H1 (cell line): ENCODE data around the gene COPZ2. TPM values are rescaled to one million over a fixed set of nuclear protein-coding genes. Genes with fewer than 3 reads are reported as not detected.

Source experiments
- CTCF ChIA-PET: fragments of 300-600 bp; sonication (Branson Sonifier 250); formaldehyde crosslinking; loops from one replicate; lab custom pipeline; 2021; ENCODE audit not compliant: partially characterized antibody; lab: Charles Lee
- POLR2A ChIA-PET: fragments of 300-600 bp; sonication (Branson Sonifier 250); formaldehyde crosslinking; loops from one replicate; lab custom pipeline; 2021; ENCODE audit warnings: inconsistent platforms; ENCODE audit not compliant: partially characterized antibody; lab: Charles Lee
- DNase-seq, 2 experiments: peaks; one replicate each; pipeline versions ENCODE4 v3.0.0 to v3.0.0-alpha.2; 2010 to 2022; ENCODE audit warnings: low spot score in 2 of 2, low read depth in 1 of 2, mixed read lengths in 1 of 2
- FAIRE-seq: peaks from 2 replicates; lab custom pipeline; 2011; peaks lifted over from hg19 to GRCh38; lab: Jason Lieb, UNC
- H2AFZ ChIP-seq: 2 replicates; pipeline ENCODE4 v1.8.1; 2012; ENCODE audit warnings: low read length, inconsistent platforms
- H2AK5ac ChIP-seq: 2 replicates; pipeline ENCODE4 v1.6.1; 2013; ENCODE audit warnings: low read depth, low read length
- H2BK120ac ChIP-seq: replicated peaks from 2 replicates; pipeline ENCODE3; 2013; ENCODE audit warnings: low read depth, low read length, inconsistent platforms
- H2BK12ac ChIP-seq: 2 replicates; pipeline ENCODE4 v1.6.1; 2013; ENCODE audit warnings: low read depth, low read length
- H2BK15ac ChIP-seq: 2 replicates; pipeline ENCODE4 v1.6.1; 2013; ENCODE audit warnings: low read length
- H2BK20ac ChIP-seq: 2 replicates; pipeline ENCODE4 v1.6.1; 2013; ENCODE audit warnings: low read length
- H2BK5ac ChIP-seq: 2 replicates; pipeline ENCODE4 v1.6.1; 2013; ENCODE audit warnings: low read depth, low read length
- H3K14ac ChIP-seq: 2 replicates; pipeline ENCODE4 v1.6.1; 2013; ENCODE audit warnings: inconsistent platforms; ENCODE audit not compliant: insufficient read length
- H3K18ac ChIP-seq: 2 replicates; pipeline ENCODE4 v1.6.1; 2013; ENCODE audit warnings: low read length; ENCODE audit errors: extremely low read depth
- H3K23ac ChIP-seq: 2 replicates; pipeline ENCODE4 v1.6.1; 2013; ENCODE audit warnings: inconsistent platforms; ENCODE audit not compliant: insufficient read length
- H3K23me2 ChIP-seq: 2 replicates; pipeline ENCODE4 v1.6.1; 2013; ENCODE audit warnings: low read depth, low read length
- H3K27ac ChIP-seq: 2 replicates; pipeline ENCODE4 v1.6.1; 2011; ENCODE audit warnings: low read depth, low read length, inconsistent platforms
- H3K27me3 ChIP-seq, 4 experiments: replicated peaks in 1 of 4; 1 replicate in 1 of 4; 2 replicates in 3 of 4; pipeline versions ENCODE4 v1.6.1 to v1.8.1; 2011 to 2013; ENCODE audit warnings: low read length in 3 of 4, mild to moderate bottlenecking in 3 of 4, inconsistent platforms in 2 of 4, mixed read lengths in 2 of 4, moderate library complexity in 1 of 4; ENCODE audit not compliant: control insufficient read depth in 3 of 4, insufficient read depth in 3 of 4; ENCODE audit errors: extremely low read depth in 1 of 4
- H3K36me3 ChIP-seq, 4 experiments: 2 replicates each; pipeline versions ENCODE4 v1.6.1 to v1.8.1; 2011 to 2013; ENCODE audit warnings: mild to moderate bottlenecking in 4 of 4, low read length in 3 of 4, moderate library complexity in 2 of 4, control low read depth in 1 of 4, inconsistent platforms in 1 of 4; ENCODE audit not compliant: insufficient read depth in 4 of 4, control insufficient read depth in 2 of 4
- H3K4ac ChIP-seq: replicated peaks from 2 replicates; pipeline ENCODE3; 2013; ENCODE audit warnings: low read length, low read depth, mixed read lengths, inconsistent platforms; ENCODE audit not compliant: insufficient read length
- H3K4me1 ChIP-seq, 4 experiments: replicated peaks in 1 of 4; 1 replicate in 1 of 4; 2 replicates in 3 of 4; pipeline versions ENCODE4 v1.6.1 to v1.8.1; 2011 to 2013; ENCODE audit warnings: low read length in 3 of 4, inconsistent platforms in 2 of 4, mixed read lengths in 1 of 4; ENCODE audit not compliant: insufficient read depth in 4 of 4, control insufficient read depth in 3 of 4
- H3K4me2 ChIP-seq, 2 experiments: 2 replicates each; pipeline versions ENCODE4 v1.6.1 to v1.8.1; 2011 to 2013; ENCODE audit warnings: low read depth in 2 of 2, low read length in 2 of 2, control low read depth in 1 of 2, inconsistent platforms in 1 of 2, mild to moderate bottlenecking in 1 of 2; ENCODE audit not compliant: insufficient read depth in 1 of 2
- H3K4me3 ChIP-seq, 4 experiments: fragments of 200-600, 300-600 bp in 1 of 4; sonication (generic), shearing (Covaris generic), sonication (Bioruptor Twin) in 1 of 4; 2 replicates each; pipeline versions ENCODE4 v1.5.1 to v1.8.1; 2011 to 2016; ENCODE audit warnings: low read length in 4 of 4, low read depth in 3 of 4, control low read depth in 2 of 4, inconsistent platforms in 2 of 4, mild to moderate bottlenecking in 2 of 4, mixed read lengths in 1 of 4, moderate library complexity in 1 of 4; ENCODE audit not compliant: insufficient read depth in 2 of 4; ENCODE audit errors: extremely low read depth in 1 of 4
- H3K56ac ChIP-seq: replicated peaks from 2 replicates; pipeline ENCODE3; 2013; ENCODE audit warnings: low read depth, mild to moderate bottlenecking, mixed read lengths, low read length, inconsistent platforms; ENCODE audit not compliant: insufficient read length
- H3K79me1 ChIP-seq: 2 replicates; pipeline ENCODE4 v1.6.1; 2013; ENCODE audit warnings: low read depth, low read length, control low read depth
- H3K79me2 ChIP-seq, 2 experiments: 2 replicates each; pipeline versions ENCODE4 v1.6.1 to v1.8.1; 2012 to 2013; ENCODE audit warnings: low read length in 2 of 2, mild to moderate bottlenecking in 2 of 2, inconsistent platforms in 1 of 2; ENCODE audit not compliant: insufficient read depth in 2 of 2, control insufficient read depth in 1 of 2
- H3K9ac ChIP-seq, 4 experiments: replicated peaks in 1 of 4; 1 replicate in 1 of 4; 2 replicates in 3 of 4; pipeline versions ENCODE4 v1.6.1 to v1.8.1; 2011 to 2013; ENCODE audit warnings: low read depth in 3 of 4, low read length in 3 of 4, control low read depth in 2 of 4, mild to moderate bottlenecking in 2 of 4, moderate library complexity in 2 of 4, inconsistent platforms in 1 of 4; ENCODE audit errors: extremely low read depth in 1 of 4
- H3K9me3 ChIP-seq, 2 experiments: 2 replicates each; pipeline versions ENCODE4 v1.6.1 to v1.8.1; 2012 to 2013; ENCODE audit warnings: mild to moderate bottlenecking in 2 of 2, moderate library complexity in 2 of 2, control low read depth in 1 of 2, inconsistent platforms in 1 of 2, low read depth in 1 of 2, low read length in 1 of 2, mixed read lengths in 1 of 2; ENCODE audit not compliant: insufficient read depth in 2 of 2
- H4K20me1 ChIP-seq, 2 experiments: replicated peaks in 1 of 2; 2 replicates each; pipeline versions ENCODE3 to v1.8.1; 2011 to 2013; ENCODE audit warnings: inconsistent platforms in 2 of 2, low read length in 2 of 2, mild to moderate bottlenecking in 1 of 2; ENCODE audit not compliant: insufficient read depth in 2 of 2, control insufficient read depth in 1 of 2
- H4K5ac ChIP-seq: 2 replicates; pipeline ENCODE4 v1.6.1; 2013; ENCODE audit warnings: low read length, low read depth, mixed read lengths, inconsistent platforms; ENCODE audit not compliant: insufficient read length
- H4K8ac ChIP-seq: 2 replicates; pipeline ENCODE4 v1.8.0; 2013; ENCODE audit warnings: mild to moderate bottlenecking, moderate library complexity, low read length, inconsistent platforms; ENCODE audit not compliant: insufficient read depth; ENCODE audit errors: extremely low read depth
- H4K91ac ChIP-seq: replicated peaks from 2 replicates; pipeline ENCODE3; 2013; ENCODE audit warnings: low read length, mixed read lengths, inconsistent platforms; ENCODE audit not compliant: insufficient read length
- SUZ12 ChIP-seq: fragments of 200-600 bp; sonication (generic); IDR thresholded peaks from 2 replicates; pipeline ENCODE4 v1.6.1; 2012; ENCODE audit warnings: mild to moderate bottlenecking, inconsistent platforms, low read length, moderate library complexity, mixed read lengths
- WGBS, 2 experiments: shearing (Covaris generic) in 1 of 2; methylation state at CpG; one replicate each; pipeline versions ENCODE4 v1.1.6 to v1.1.7; 2013 to 2015; ENCODE audit warnings: low lambda C conversion rate in 2 of 2, mixed read lengths in 2 of 2, inconsistent platforms in 1 of 2, low coverage in 1 of 2, missing lambda C conversion rate in 1 of 2; ENCODE audit not compliant: insufficient replicate concordance in 2 of 2, insufficient coverage in 1 of 2, insufficient read length in 1 of 2; ENCODE audit errors: extremely low coverage in 1 of 2, missing lambda C conversion rate in 1 of 2; 5-methylcytosine and 5-hydroxymethylcytosine counted together
- polyA plus RNA-seq, 7 experiments: library from polyadenylated mRNA; depleted of rRNA in 3 of 7; stranded (reverse) in 5 of 7; unstranded in 2 of 7; fragments of >200 nt in 5 of 7; fragments of 200-250 nt in 2 of 7; gene quantifications; 1 replicate in 5 of 7; 2 replicates in 1 of 7; 4 replicates in 1 of 7; pipeline versions ENCODE4 v1.2.1 to v1.2.3, GENCODE V29; 2011 to 2013; ENCODE audit warnings: missing spikeins in 2 of 7, mixed read lengths in 2 of 7
- total RNA-seq: library from RNA; stranded (reverse); fragmentation: NEBNext Ultra II Directional; extraction: Animal tissue kit (Norgen Biotek cat#: 25700); gene quantifications from 2 replicates; pipeline ENCODE4 v1.2.1, GENCODE V29; 2021
- TF ChIP-seq, protein P1 (sequence below): IDR thresholded peaks from 2 replicates; pipeline ENCODE4 v1.6.1; 2012; ENCODE audit warnings: low read length, inconsistent platforms

COPZ2 gene
- total and polyA plus RNA-seq, 2 of the 8 experiments (the other 6 are each of a cell fraction or from before 2014, with no cell fraction given) = 0.24 TPM; not detected in 1

DNA sequence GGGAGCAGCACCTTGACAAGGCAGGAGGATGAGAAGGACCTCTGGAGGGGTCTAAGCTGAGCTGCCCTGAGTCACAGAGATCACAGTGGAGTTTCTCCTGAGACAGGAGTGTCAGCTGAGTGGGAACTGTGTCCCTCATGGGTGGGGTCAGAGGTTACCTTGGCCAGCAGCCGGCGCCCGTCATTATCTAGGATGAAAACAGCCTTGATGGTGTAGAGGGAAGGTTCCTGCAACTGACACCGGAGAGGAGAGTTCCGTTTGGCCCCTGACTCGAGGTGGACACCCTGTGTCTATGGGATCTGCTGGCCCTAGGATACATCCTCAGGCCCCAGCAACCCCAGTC is 933 bp downstream of the COPZ2 start:
- Histone ChIP-seq H4K5ac (no peak overlapping the region), H3K56ac (no peak overlapping the region), H3K18ac (no peak overlapping the region), H4K8ac (no peak overlapping the region), H3K4me2 (peak overlapping the region; percentile 71 to 89; a peak in 3 of 4 replicates), H2BK5ac (no peak overlapping the region), H3K9me3 (no peaks in the 10 kb centered on the region), H2BK15ac (no peak overlapping the region), H3K36me3 (no peaks in the 10 kb centered on the region), H2BK120ac (no peak overlapping the region), H4K91ac (no peak overlapping the region), H2BK12ac (no peak overlapping the region), H3K23me2 (peaks cover 4% of the 10 kb centered on the region; the same call in 1 of the 2 replicates), H4K20me1 (peaks cover 0 to 3% of the 10 kb centered on the region in 2 experiments), H2AFZ (no peak overlapping the region), H2BK20ac (no peak overlapping the region), H3K14ac (no peak overlapping the region), H3K9ac (no peak overlapping the region), H2AK5ac (no peak overlapping the region), H3K23ac (no peak overlapping the region), H3K79me2 (no peaks in the 10 kb centered on the region), H3K79me1 (no peaks in the 10 kb centered on the region), H3K27ac (no peak overlapping the region), H3K4me1 (peaks cover 2 to 7% (median 4%) of the 10 kb centered on the region in 4 experiments; a peak in 5 of 7 replicates), H3K4me3 (peak overlapping the region in 2 of 4 experiments; percentile 36 to 65; a peak in 5 of 8 replicates), H3K27me3 (peaks cover 6 to 27% (median 20%) of the 10 kb centered on the region in 4 experiments), H3K4ac (no peak overlapping the region)
- ChIA-PET CTCF (interaction anchor here (0.7 to 6.5 kb wide), 21 partner anchors 9 to 271 kb away, joined by 3 to 56 read pairs (median 7); partner anchors contain the start of genes CDK5RAP3 and NFE2L1), POLR2A (interaction anchor here (2.6 to 28.1 kb wide), 2 partner anchors 10 to 25 kb away, joined by 9 to 1227 read pairs; partner anchors contain the start of gene NFE2L1)
- peak; percentile 49; the same call in 1 of the 2 replicates for TF ChIP-seq SUZ12
- TF ChIP-seq, protein P1, sequence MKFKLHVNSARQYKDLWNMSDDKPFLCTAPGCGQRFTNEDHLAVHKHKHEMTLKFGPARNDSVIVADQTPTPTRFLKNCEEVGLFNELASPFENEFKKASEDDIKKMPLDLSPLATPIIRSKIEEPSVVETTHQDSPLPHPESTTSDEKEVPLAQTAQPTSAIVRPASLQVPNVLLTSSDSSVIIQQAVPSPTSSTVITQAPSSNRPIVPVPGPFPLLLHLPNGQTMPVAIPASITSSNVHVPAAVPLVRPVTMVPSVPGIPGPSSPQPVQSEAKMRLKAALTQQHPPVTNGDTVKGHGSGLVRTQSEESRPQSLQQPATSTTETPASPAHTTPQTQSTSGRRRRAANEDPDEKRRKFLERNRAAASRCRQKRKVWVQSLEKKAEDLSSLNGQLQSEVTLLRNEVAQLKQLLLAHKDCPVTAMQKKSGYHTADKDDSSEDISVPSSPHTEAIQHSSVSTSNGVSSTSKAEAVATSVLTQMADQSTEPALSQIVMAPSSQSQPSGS = no peak
- 78% methylated on average over 6 of the region's 6 CpGs; no CpG with 5 or more reads in 1 of the 2 experiments for WGBS, 2 experiments
- no peak for FAIRE-seq
- DNase-seq = no peak
